PC-3 (cell line): ENCODE data around the gene B2M. TPM values are rescaled to one million over a fixed set of nuclear protein-coding genes. Genes with fewer than 3 reads are reported as not detected.

Source experiments
- ATAC-seq: fragments of 200-7000 bp; cut with Tn5 transposase; 2 replicates; pipeline ENCODE4 v1.9.1; 2020; ENCODE audit warnings: mild to moderate bottlenecking, moderate library complexity
- BruUV-seq: library from RNA; stranded (reverse); fragments of 400-500 nt; replicated peaks from 2 replicates; lab custom pipeline; 2021; lab: Mats Ljungman, UMichigan
- CTCF ChIA-PET: fragments of 300-600 bp; sonication (Branson Sonifier 250); formaldehyde crosslinking; loops from one replicate; lab custom pipeline; 2022; ENCODE audit warnings: antibody characterized with exemption; lab: Charles Lee
- POLR2A ChIA-PET: fragments of 300-600 bp; sonication (Branson Sonifier 250); formaldehyde crosslinking; loops from one replicate; lab custom pipeline; 2022; ENCODE audit warnings: antibody characterized with exemption; ENCODE audit not compliant: unreplicated experiment; lab: Charles Lee
- DNase-seq: peaks from one replicate; pipeline ENCODE4 v3.0.0-alpha.2; 2015
- H2AFZ ChIP-seq: fragments of 300-600 bp; sonication (generic); 2 replicates; pipeline ENCODE4 v1.6.0; 2016; ENCODE audit warnings: antibody characterized with exemption, low read length
- H3F3A ChIP-seq: fragments of 300-600 bp; sonication (generic); one replicate; pipeline ENCODE4 v1.6.0; 2017; ENCODE audit warnings: antibody characterized with exemption, low read length, control low read depth, mild to moderate bottlenecking; ENCODE audit not compliant: unreplicated experiment
- H3K27ac ChIP-seq: fragments of 300-600 bp; sonication (generic); 2 replicates; pipeline ENCODE4 v1.5.1; 2016; ENCODE audit warnings: mild to moderate bottlenecking, low read length
- H3K27me3 ChIP-seq: fragments of 300-600 bp; sonication (generic); 2 replicates; pipeline ENCODE4 v1.6.1; 2016; ENCODE audit warnings: low read length, mixed read lengths
- H3K36me3 ChIP-seq: fragments of 300-600 bp; sonication (generic); 2 replicates; pipeline ENCODE4 v1.6.1; 2016; ENCODE audit warnings: low read depth, mixed run types, low read length, mixed read lengths
- H3K4me1 ChIP-seq: fragments of 300-600 bp; sonication (generic); 2 replicates; pipeline ENCODE4 v1.5.1; 2016; ENCODE audit warnings: low read length; ENCODE audit not compliant: insufficient read depth
- H3K4me2 ChIP-seq: fragments of 300-600 bp; sonication (generic); 2 replicates; pipeline ENCODE4 v1.6.0; 2016; ENCODE audit warnings: low read length
- H3K4me3 ChIP-seq: fragments of 300-600 bp; sonication (generic); 2 replicates; pipeline ENCODE4 v1.5.1; 2016; ENCODE audit warnings: mild to moderate bottlenecking, low read length, mixed read lengths
- H3K79me2 ChIP-seq: fragments of 300-600 bp; sonication (generic); 2 replicates; pipeline ENCODE4 v1.6.1; 2017; ENCODE audit warnings: low read length, mixed read lengths
- H3K9ac ChIP-seq: fragments of 300-600 bp; sonication (generic); 2 replicates; pipeline ENCODE4 v1.6.0; 2016; ENCODE audit warnings: mild to moderate bottlenecking, low read length
- H3K9me2 ChIP-seq: fragments of 300-600 bp; sonication (generic); replicated peaks from 2 replicates; pipeline ENCODE4 v1.6.1; 2016; ENCODE audit warnings: mixed run types, low read length, mixed read lengths
- H3K9me3 ChIP-seq: fragments of 300-600 bp; sonication (generic); 2 replicates; pipeline ENCODE4 v1.6.1; 2016; ENCODE audit warnings: low read length, mixed read lengths
- H4K20me1 ChIP-seq: fragments of 300-600 bp; sonication (generic); 2 replicates; pipeline ENCODE4 v1.6.1; 2016; ENCODE audit warnings: low read length, mixed read lengths
- EZH2 ChIP-seq: fragments of 300-600 bp; sonication (generic); IDR thresholded peaks from one replicate; pipeline ENCODE4 v1.6.1; 2017; ENCODE audit warnings: antibody characterized with exemption, mild to moderate bottlenecking, low read length; ENCODE audit not compliant: unreplicated experiment
- EZH2phosphoT487 ChIP-seq: fragments of 300-600 bp; sonication (generic); IDR thresholded peaks from 2 replicates; pipeline ENCODE4 v1.6.1; 2018; ENCODE audit warnings: mild to moderate bottlenecking, antibody characterized with exemption, low read length, borderline replicate concordance
- intact Hi-C: fragments of 100-400 bp; cut with micrococcal nuclease; formaldehyde crosslinking; loops from 2 replicates; pipeline ENCODE4 v1.9.0; 2023
- total RNA-seq: library from RNA; depleted of rRNA; stranded (reverse); fragments of >200 nt; gene quantifications from 2 replicates; pipeline ENCODE4 v1.2.3, GENCODE V29; 2014
- TF ChIP-seq, protein P1 (sequence below): fragments of 300-600 bp; sonication (generic); conservative IDR thresholded peaks from 2 replicates; pipeline ENCODE4 v1.5.1; 2017; ENCODE audit warnings: antibody characterized with exemption, low read depth, mild to moderate bottlenecking, low read length

B2M gene
- total RNA-seq, 1 experiment from 2014 or later, result 608 TPM

DNA sequence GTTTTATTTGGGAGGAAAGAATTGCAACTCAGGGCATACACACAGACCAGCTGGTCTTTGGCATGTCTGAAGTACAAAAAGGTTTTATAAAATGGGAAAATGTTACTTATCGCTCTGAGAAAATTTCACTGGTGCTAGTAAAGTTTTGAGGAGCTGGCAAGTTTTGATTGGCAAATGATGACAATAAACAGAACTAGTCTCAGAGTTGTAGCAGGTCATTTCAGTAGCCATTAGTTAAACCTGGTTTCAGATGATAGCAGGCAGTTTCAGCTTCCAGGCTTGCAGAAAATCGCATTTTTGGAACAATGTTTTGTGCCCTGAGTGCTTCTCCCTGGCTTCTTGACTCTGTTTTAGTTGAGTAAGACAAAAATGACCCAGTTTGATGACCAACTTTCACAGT is 10.7 kb downstream of the B2M start:
- Histone ChIP-seq H3K9me2 (no peaks in the 10 kb centered on the region), H3K9me3 (no peaks in the 10 kb centered on the region), H3K4me3 (no peak overlapping the region), H3F3A (peaks cover 7% of the 10 kb centered on the region), H3K79me2 (no peaks in the 10 kb centered on the region), H2AFZ (no peak overlapping the region), H3K27ac (no peak overlapping the region), H3K9ac (no peak overlapping the region), H3K4me2 (no peak overlapping the region), H4K20me1 (no peaks in the 10 kb centered on the region), H3K4me1 (peaks cover 13% of the 10 kb centered on the region), H3K36me3 (peaks cover 18% of the 10 kb centered on the region), H3K27me3 (no peaks in the 10 kb centered on the region)
- CTCF ChIA-PET, result no interaction called here
- intact Hi-C loops, result no loop called here
- BruUV-seq, result no TSS peak
- POLR2A ChIA-PET, result no interaction called here
- TF ChIP-seq EZH2phosphoT487 (no peak), EZH2 (no peak)
- TF ChIP-seq, protein P1, sequence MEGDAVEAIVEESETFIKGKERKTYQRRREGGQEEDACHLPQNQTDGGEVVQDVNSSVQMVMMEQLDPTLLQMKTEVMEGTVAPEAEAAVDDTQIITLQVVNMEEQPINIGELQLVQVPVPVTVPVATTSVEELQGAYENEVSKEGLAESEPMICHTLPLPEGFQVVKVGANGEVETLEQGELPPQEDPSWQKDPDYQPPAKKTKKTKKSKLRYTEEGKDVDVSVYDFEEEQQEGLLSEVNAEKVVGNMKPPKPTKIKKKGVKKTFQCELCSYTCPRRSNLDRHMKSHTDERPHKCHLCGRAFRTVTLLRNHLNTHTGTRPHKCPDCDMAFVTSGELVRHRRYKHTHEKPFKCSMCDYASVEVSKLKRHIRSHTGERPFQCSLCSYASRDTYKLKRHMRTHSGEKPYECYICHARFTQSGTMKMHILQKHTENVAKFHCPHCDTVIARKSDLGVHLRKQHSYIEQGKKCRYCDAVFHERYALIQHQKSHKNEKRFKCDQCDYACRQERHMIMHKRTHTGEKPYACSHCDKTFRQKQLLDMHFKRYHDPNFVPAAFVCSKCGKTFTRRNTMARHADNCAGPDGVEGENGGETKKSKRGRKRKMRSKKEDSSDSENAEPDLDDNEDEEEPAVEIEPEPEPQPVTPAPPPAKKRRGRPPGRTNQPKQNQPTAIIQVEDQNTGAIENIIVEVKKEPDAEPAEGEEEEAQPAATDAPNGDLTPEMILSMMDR, result no peak
- DNase-seq (no peak), ATAC-seq (no peak)

DNA sequence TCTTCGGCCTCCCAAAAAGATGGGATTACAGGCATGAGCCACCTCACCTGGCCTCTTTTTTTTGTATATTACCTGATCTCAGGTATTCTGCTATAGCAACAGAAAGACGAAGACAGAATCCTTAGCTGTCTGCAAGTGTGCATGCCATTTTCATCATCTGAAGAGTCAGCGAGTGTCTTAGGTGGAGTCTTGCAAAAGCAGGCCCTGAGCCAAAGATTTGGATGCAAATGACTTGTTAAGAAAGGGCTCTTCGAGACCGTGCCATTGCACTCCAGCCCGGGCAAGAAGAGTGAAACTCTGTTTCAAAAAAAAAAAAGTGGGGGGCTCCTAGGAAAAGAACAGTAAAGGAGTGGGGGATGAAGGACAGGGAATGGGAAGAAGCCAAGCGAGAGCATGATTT is 14.8 kb downstream of the B2M start:
- H3K9me3 ChIP-seq, result no peaks in the 10 kb centered on the region
- H3K9me2 ChIP-seq, result no peaks in the 10 kb centered on the region
- peak overlapping the region; percentile 89 for H3K27ac ChIP-seq
- H3K4me2 ChIP-seq, result peak overlapping the region; percentile 91
- peak overlapping the region; percentile 40; the same call in 1 of the 2 replicates for H2AFZ ChIP-seq
- H3K4me1 ChIP-seq, result peaks cover 34% of the 10 kb centered on the region
- H3K4me3 ChIP-seq, result peak overlapping the region; percentile 10; the same call in 1 of the 2 replicates
- peaks cover 15% of the 10 kb centered on the region for H3K79me2 ChIP-seq
- H4K20me1 ChIP-seq, result no peaks in the 10 kb centered on the region
- TSS peak; percentile 31 for BruUV-seq
- no peaks in the 10 kb centered on the region for H3K27me3 ChIP-seq
- POLR2A ChIA-PET, result interaction anchor here (0.7 to 1.2 kb wide), 2 partner anchors 13 to 63 kb away, joined by 4 to 8 read pairs; partner anchors contain the start of gene SPG11
- CTCF ChIA-PET, result interaction anchor here (0.8 to 1.2 kb wide), 3 partner anchors 11 to 15 kb away, joined by 4 to 16 read pairs (median 5); partner anchors contain the start of genes B2M and PATL2
- H3F3A ChIP-seq, result peaks cover 18% of the 10 kb centered on the region
- peak overlapping the region; percentile 38 for H3K9ac ChIP-seq
- ATAC-seq, result no peak
- intact Hi-C loops, result loop anchor here (1.0 kb wide), 1 partner anchor 13 kb away; no protein-coding TSS in a partner anchor
- H3K36me3 ChIP-seq, result no peaks in the 10 kb centered on the region
- DNase-seq, result no peak
- TF ChIP-seq EZH2phosphoT487 (no peak), EZH2 (no peak)
- TF ChIP-seq, protein P1, result no peak
